Transverse colon (tissue), 3 donors: ENCODE data around the gene TAF4.

Experiments
- CTCF ChIP-seq, 5 experiments: fragments of 200-600 bp in 3 of 5; fragments of 450-650 bp in 2 of 5; sonication (generic) in 3 of 5; IDR thresholded peaks; 1 replicate in 2 of 5; 2 replicates in 3 of 5; pipeline ENCODE4 v1.5.1; 2016 to 2017; ENCODE audit warnings: antibody characterized with exemption in 5 of 5, inconsistent platforms in 3 of 5, mild to moderate bottlenecking in 2 of 5, moderate library complexity in 1 of 5
- POLR2A ChIP-seq: fragments of 450-650 bp; IDR thresholded peaks from one replicate; pipeline ENCODE4 v1.6.1; 2016; ENCODE audit warnings: antibody characterized with exemption, mild to moderate bottlenecking, moderate library complexity

- no peak for TF ChIP-seq CTCF (IDR thresholded peaks at IDR 0.05)
- no peak for TF ChIP-seq POLR2A
Observed at GRCh38 chr20:62056377-62056776, 9.3 kb downstream of the TAF4 start.
